Measurements from ENCODE around the gene STAMBP.

The STAMBP gene

DNA sequence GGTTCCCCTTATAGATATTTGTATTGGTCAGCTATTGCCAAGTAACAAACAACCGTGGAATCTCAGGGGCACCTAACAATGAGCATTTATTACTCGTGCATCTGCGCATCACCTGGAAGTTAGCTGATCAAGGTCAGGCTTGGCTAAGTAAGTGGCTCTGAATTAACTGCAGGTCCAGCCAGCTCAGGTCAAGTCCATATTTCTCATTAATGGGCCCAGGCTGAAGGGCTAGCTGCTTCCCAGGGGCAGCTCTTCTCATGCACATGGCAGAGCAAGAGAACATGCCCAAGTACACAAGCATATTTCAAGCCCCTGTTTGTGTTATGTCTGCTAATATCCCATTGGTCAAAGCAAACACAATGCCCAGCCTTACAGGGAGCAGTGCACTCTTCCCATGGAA, 90.1 kb downstream of the STAMBP start:
- no peaks in the 10 kb centered on the region for H3K4me1 ChIP-seq
- TF ChIP-seq, protein P1, sequence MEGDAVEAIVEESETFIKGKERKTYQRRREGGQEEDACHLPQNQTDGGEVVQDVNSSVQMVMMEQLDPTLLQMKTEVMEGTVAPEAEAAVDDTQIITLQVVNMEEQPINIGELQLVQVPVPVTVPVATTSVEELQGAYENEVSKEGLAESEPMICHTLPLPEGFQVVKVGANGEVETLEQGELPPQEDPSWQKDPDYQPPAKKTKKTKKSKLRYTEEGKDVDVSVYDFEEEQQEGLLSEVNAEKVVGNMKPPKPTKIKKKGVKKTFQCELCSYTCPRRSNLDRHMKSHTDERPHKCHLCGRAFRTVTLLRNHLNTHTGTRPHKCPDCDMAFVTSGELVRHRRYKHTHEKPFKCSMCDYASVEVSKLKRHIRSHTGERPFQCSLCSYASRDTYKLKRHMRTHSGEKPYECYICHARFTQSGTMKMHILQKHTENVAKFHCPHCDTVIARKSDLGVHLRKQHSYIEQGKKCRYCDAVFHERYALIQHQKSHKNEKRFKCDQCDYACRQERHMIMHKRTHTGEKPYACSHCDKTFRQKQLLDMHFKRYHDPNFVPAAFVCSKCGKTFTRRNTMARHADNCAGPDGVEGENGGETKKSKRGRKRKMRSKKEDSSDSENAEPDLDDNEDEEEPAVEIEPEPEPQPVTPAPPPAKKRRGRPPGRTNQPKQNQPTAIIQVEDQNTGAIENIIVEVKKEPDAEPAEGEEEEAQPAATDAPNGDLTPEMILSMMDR (IDR thresholded peaks at IDR 0.05; ENCODE audit: low read depth, low read length) = no peak
- no peaks in the 10 kb centered on the region for H3K36me3 ChIP-seq
- H3K4me3 ChIP-seq (ENCODE audit: low read depth, low read length) = no peak overlapping the region
- no peaks in the 10 kb centered on the region for H3K9me3 ChIP-seq
- DNase-seq = no peak
- H3K27me3 ChIP-seq = no peaks in the 10 kb centered on the region

DNA sequence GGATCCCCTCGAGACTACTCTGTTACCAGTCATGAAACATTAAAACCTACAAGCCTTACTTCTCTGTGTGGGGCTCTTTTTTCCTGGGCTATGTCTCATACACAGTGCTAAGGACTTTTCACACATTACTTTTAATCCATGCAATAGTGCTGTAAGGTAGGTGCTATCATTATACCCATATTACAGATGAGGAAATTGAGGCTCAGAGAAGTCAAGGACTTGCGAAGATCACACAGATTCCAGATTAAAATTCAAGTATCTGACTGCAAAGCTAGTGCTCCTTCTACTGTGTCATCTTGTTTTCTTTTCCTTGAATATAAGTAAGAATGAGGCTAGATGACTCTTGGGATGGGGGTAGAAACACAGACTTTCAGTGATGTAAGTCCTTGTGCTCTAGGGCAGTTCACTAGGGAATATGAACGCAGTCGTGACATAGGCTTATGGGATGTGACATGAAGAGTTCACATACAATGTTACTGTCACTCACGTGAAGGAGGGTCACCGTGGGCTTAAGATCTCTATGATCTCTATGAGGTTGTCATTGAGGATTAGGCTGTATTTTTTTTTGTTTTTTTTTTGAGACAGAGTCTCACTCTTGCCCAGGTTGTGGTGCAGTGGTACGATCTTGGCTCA, 91.0 kb downstream of the STAMBP start:
- H3K4me3 ChIP-seq (ENCODE audit: low read depth, low read length) = no peak overlapping the region
- H3K27me3 ChIP-seq = no peaks in the 10 kb centered on the region
- DNase-seq = no peak
- TF ChIP-seq, protein P1 (IDR thresholded peaks at IDR 0.05; ENCODE audit: low read depth, low read length) = no peak
- H3K9me3 ChIP-seq = no peaks in the 10 kb centered on the region
- H3K4me1 ChIP-seq = no peaks in the 10 kb centered on the region
- no peaks in the 10 kb centered on the region for H3K36me3 ChIP-seq

DNA sequence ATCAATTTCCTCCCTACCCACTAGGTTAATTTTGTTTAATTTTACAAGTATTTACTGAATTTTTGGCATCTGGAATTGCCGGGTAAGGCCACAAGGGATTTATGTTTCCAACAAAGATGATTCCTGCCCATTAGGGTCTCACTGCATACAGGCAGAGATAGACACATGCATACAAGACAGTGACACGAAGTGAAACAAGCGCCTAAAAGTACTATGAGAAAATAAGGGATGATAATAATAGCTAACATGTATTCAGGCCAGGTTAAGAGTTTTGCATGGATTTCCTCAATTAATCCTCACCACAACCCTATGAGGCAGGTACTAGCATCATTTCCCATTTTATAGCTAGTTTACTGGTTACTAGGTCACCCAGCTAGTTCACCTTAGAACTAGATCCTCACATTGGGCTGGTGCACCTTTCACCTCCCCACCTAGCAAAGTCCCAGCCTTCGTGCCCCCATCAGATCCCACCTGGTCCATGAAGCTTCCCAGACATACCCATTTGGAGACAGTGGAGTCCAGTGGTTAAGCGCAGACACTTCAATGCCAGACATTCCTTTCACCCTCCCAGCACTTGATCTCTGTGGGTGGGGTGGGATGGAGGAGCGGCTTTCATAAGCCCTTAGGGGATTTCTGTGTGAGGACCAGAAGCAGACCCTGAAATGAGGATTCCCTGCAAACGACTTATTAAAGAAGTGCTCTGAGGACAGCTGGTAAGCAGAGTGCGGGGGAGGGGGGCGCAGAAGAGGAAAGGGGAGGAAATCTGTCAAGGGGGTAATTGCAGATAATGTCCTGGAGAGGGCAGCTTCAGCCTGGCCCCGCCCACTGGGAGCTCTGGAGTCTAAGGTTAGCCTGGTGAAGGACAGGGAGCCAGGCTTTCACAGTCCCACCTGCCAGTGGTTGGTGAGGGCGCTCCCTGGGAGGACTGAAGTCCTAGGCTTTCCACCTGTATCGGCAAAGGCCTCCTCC, 92.1 kb downstream of the STAMBP start:
- H3K36me3 ChIP-seq = no peaks in the 10 kb centered on the region
- H3K27me3 ChIP-seq = no peaks in the 10 kb centered on the region
- TF ChIP-seq, protein P1 (IDR thresholded peaks at IDR 0.05; ENCODE audit: low read depth, low read length) = peak; percentile 37
- no peaks in the 10 kb centered on the region for H3K4me1 ChIP-seq
- H3K4me3 ChIP-seq (ENCODE audit: low read depth, low read length) = no peak overlapping the region
- peak; percentile 71 for DNase-seq
- no peaks in the 10 kb centered on the region for H3K9me3 ChIP-seq

DNA sequence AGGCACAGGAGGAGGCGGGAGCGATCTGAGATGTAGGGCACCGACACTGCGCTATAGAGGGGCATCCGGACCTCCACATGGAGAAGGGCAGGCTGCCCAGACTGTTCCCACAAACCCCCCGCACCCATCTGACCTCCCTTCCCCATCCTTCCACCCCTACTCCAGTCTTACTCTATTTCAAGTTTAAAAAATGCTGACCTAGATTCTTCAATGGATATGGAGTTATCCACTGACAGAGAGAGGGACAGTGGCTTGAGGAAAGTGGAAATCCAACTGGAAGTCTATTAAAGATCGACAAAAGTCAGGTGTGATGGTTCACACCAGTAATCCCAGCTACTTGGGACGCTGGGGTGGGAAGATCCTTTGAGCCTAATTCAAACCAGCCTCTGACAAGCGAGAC, 92.8 kb downstream of the STAMBP start:
- TF ChIP-seq, protein P1 (IDR thresholded peaks at IDR 0.05; ENCODE audit: low read depth, low read length) = no peak
- no peak for DNase-seq
- no peak overlapping the region for H3K4me3 ChIP-seq (ENCODE audit: low read depth, low read length)
- H3K27me3 ChIP-seq = no peaks in the 10 kb centered on the region
- H3K4me1 ChIP-seq = no peaks in the 10 kb centered on the region
- no peaks in the 10 kb centered on the region for H3K36me3 ChIP-seq
- no peaks in the 10 kb centered on the region for H3K9me3 ChIP-seq

DNA sequence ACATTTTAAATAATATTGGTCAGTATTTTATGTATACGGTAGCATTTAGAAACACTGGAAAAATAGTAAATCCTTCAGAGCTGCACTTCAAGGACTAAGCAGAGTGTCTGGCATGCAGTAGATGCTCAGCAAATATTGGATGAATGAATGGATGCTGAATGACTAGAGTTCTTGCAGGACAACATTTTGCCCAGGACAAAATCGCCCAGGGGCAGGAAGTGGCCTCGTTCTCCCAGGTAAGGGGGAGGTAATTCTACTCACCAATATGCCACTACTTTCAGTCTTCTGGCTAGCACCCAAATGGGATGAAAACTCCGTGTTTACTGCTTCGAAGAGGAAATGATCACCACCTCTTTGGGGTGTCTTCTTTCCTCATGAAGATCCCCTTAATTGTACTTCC, 93.9 kb downstream of the STAMBP start:
- no peak overlapping the region for H3K4me3 ChIP-seq (ENCODE audit: low read depth, low read length)
- no peaks in the 10 kb centered on the region for H3K36me3 ChIP-seq
- no peaks in the 10 kb centered on the region for H3K27me3 ChIP-seq
- H3K9me3 ChIP-seq = no peaks in the 10 kb centered on the region
- TF ChIP-seq, protein P1 (IDR thresholded peaks at IDR 0.05; ENCODE audit: low read depth, low read length) = no peak
- H3K4me1 ChIP-seq = no peaks in the 10 kb centered on the region
- DNase-seq = no peak

Measured in BE2C (cell line).